DMS153 treated with DMSO at 0.1 percent for 48 hours (cell line): ENCODE data around the gene ZNF19.

Experiments
- DNase-seq: peaks from one replicate; lab custom pipeline; 2025; ENCODE audit not compliant: unreplicated experiment; lab: John Stamatoyannopoulos, UW

The ZNF19 gene

GRCh38 chr16:71443714-71444113 is 45.4 kb downstream of the ZNF19 start:
- DNase-seq = no peak

GRCh38 chr16:71442051-71442440 is 47.1 kb downstream of the ZNF19 start, which contains the start of gene TLE7:
TLE7 (minus strand) TSS chr16:71442054; CDS start chr16:71433324, 8,730 bp downstream.
- no peak for DNase-seq

DNA sequence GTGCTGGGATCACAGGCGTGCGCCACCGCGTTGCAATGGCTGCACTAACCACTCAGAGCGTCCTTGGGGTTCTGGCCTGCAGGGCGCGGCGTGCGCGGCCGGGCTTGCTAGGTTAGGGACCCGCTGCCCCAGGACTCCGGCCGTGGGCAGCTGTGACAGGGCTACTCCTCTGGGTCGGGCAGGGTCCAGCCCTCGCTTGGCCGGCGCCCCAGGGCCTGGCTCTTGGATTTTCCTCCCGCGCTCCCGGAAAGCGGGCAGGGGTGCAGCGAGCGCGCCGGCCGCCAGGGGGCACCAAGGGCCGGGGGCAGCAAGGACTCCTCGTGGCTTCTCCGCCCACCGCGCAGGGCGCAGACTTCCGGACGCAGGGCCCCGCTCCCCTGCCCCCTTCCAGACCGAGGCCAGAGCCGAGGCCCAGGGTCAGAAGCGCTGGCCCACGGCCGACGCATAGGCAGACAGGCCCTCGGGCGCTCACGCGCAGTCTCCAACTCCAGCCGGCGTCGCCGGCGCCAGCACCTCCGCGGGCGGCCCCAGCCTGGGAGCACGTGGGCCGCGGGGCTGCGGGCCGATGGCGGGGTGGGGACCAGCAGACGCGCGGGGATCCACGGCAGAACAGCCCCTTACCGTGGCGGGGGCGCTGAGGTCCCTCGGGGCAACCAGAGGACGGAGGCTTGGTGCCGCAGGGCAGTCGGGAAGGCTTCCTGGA is 47.6 kb downstream of the ZNF19 start:
- no peak for DNase-seq

GRCh38 chr16:71440669-71441347 is 48.3 kb downstream of the ZNF19 start:
- DNase-seq = no peak

- no peak for DNase-seq
Measured at GRCh38 chr16:71439523-71439922, 49.6 kb downstream of the ZNF19 start.

DNA sequence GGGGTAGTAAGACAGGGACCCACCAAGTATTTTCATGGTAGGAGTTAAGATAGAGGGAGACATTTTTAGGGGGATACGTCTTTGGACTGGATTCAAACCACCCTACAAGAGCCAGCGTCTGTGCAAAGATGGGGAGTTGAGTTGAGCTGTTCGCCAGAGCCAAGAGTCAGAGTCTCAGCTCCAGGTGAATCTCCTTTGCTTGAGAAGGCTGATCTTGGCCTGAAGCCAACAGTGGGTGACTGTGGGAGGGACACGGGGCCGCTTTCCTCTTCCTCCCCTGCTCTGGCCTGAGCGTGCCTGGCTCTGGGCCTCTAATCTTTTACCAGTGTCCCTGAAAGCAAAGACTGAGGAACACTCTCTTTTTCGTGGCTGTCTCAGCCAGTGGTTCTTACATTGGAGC is 52.7 kb downstream of the ZNF19 start:
- no peak for DNase-seq

- DNase-seq = no peak
Measured at GRCh38 chr16:71432906-71433305, 56.2 kb downstream of the ZNF19 start.

DNA sequence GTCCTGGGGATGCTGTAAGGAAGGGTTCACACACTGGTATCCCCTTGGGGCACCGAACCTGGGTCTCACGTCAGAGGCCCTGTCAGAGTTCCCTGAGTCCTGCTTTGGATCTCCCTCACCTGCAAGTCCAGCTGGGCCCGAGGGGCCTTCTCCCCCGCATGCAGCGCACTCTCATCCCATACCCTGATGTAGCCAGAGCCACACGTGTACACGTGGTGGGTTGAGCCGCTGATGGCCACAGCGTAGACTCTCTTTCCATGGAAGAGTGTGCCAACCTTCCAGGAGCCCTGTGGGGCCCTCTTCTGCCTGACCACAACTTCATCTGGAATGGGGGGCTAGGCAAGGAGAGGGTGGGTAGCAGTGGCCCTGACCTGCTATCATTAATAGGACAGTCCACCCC is 57.1 kb downstream of the ZNF19 start:
- no peak for DNase-seq

DNA sequence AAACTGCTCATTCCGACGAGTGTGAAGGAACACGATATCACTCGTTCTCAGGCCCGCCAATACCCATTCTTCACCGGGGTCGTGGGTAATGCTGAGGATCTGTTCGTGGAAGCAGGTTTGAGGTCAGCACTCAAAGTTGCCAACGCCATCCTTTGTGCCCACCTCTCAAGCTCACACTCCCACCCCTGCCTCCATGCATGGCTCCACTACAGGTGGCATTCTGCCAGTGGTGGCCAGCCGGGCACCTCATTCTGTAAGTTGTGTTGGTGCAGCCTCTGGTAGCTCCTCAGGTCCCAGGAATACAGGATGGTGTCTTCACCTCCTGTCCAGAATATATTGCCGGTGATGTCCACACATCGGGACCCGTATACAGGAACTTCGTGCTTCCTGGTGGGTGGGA is 57.9 kb downstream of the ZNF19 start:
- no peak for DNase-seq

DNA sequence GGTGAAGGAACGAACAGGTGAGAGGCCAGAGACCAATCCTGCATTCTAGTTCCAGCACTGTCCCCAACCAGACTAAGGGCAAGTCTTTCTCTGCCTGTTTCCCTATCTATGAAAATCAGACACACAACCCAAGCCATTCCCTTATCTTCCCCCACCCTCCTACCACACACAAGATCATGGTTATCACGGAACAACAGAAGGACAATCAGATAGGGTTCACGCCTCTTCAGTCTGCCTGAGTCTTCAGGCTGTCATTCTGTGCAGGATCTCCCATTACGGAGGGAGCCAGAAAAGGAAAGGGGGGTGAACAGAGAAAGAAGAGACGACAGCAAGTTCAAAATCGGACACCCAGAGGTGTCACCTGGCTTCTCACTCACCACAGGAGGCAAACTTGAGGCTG is 58.4 kb downstream of the ZNF19 start:
- no peak for DNase-seq

DNA sequence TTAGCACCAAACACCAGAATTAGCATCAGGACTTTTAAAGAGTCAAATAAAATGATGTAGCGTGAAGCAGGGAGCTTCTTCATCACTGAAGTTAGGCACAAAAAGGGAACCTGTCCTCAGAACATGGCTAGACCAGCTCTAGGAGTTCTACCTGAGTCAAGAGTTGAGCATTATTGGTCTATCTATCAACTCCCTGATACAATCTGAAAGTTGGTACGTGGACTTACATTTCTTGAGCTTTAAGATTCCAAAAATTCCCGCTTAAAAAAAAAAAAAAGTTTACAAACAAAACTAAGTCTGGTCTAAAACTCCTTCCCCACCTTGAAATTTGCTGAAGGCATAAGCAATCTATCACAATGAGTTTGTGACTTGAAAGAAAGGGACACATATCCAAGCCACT is 59.5 kb downstream of the ZNF19 start:
- no peak for DNase-seq

DNA sequence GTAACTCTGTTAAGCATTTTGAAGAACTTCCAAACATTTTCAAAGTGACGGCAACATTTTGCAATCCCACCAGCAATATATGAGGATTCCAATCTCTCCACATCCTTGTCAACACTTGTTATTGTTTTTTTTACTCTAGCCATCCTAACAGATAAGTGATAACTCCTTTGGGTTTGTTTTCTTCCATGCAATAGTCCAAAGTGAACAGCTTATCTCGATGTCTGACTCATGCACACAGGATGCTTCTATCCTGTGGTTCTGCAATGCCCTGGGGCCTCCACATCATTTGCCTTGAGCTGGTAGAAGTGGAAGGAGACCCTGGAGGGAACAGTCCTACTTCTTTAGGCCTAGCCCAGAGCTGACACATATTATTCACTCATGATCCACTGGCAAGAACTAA is 60.2 kb downstream of the ZNF19 start:
- DNase-seq = no peak

- no peak for DNase-seq
Measured at GRCh38 chr16:71428385-71428784, 60.7 kb downstream of the ZNF19 start.

DNA sequence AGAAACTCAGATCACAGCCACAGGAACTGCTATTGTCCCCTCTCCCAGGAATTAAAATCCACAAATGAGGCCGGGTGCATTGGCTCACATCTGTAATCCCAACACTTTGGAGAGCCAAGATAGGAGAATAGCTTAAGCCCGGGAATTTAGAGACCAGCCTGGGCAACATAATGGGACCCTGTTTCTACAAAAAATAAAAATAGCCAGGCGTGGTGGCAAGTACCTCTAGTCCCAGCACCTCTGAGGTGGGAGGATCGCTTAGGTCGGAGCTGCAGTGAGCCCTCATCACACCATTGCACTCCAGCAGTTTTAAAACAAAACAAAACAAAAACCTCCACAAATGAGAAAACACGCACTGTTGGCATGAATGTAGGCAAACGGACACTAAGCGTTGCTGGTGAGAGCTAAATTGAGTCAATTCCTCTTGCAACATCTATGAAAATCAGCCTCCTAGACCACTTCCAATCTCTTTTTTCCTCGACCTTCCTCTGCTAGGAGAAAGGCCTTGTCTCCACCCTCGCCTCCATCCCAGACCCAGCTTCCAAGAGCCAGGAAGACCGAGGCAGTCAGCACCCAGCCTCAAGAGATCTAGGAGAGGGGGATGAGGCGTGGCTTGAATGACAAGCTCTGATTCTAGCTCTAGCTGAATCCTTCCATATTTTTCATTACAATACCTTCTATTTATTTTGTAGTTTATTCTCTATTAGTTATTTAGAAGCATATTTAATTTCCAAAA is 62.1 kb downstream of the ZNF19 start:
- DNase-seq = no peak

DNA sequence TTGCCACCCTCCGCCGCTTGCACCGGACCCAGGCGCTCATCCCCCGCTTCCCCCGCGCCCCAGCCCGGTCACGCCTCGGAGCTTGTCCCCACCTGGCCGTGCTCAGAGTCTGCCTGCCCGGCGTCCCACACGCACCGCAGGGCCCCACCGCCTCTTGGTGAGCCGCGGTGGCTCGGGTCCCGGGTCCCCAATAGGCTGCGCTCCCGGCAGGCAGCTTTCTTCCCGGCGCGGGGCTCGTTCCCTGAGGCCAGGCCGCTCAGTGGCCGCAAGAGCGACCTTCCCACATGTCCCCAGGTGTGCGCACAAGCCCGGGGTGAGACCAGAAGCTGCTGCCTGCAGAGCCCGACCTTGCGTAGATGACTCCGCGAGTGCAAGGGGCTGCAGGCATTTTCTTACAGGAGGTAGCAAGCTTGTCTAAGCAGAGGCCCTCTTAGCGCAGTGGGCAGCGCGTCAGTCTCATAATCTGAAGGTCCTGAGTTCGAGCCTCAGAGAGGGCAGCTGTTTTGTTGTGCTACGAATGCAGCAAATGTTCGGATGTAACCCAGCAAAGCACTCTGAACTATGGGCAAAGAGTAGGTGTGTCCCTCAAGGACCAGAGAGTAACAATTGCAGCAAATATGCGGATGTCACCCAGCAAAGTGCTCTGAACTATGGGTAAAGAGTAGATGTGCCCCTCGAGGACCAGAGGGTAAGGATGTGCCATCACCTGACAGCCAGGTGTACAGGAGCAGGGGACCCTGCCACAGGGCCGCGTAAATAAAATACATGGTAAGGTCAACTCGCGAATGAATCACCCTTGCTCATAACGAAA is 62.9 kb downstream of the ZNF19 start:
- peak; percentile 69 for DNase-seq

DNA sequence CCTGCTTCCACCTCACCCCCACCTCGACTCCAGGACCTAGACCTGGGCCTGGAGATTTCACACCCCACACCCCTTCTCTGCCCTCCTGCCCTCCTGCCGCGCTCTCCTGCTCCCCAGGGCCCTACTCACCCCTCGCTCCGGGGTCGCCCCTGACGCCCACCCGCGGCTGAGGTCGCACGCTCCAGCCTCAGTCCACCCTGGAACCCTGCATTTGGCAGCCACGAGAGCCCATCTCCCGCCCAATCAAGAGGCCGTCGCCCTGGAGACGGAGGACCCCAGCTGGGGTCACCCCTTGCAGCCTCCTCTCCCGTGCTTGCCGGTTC is 63.4 kb downstream of the ZNF19 start:
- DNase-seq = no peak

- DNase-seq = no peak
Measured at GRCh38 chr16:71424626-71425025, 64.5 kb downstream of the ZNF19 start.

DNA sequence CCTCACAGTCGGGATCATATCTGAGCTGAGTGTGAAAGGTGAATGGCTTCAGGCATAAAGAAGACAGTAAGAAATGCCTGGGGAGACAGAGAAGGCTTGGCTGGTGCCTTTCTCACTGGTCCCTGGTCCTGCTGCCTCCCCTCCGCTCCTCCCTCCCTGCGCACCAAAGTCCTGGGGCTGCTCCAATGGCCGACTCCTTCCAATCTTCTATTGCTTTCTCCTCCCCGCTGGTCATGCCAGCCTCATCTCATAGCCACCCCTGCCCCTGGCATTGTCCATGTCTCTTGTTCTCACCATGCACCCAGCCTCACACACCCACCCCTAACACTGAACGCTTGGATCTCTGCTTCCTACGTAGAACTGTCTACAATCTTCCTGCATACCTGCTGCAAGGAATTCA is 65.3 kb downstream of the ZNF19 start:
- DNase-seq = no peak
